ENCODE data around the gene UBE4B. TPM values are rescaled to one million over a fixed set of nuclear protein-coding genes. Genes with fewer than 3 reads are reported as not detected.
"Not testable (repeated sequence)": the region's sequence is repeated elsewhere in the genome, so short reads cannot be mapped to it uniquely, and the experiment has no call there.

Gene UBE4B
- total and polyA plus RNA-seq, 2 donors (not counting 1 experiment from before 2014, with no cell fraction given), result 21.7 to 57.5 TPM

- no CpG with 5 or more reads among the region's 2 CpGs for WGBS (ENCODE audit: insufficient coverage)
- no peak overlapping the region for H2AFZ ChIP-seq (ENCODE audit: insufficient read depth, low read depth, low read length, poor library complexity, severe bottlenecking)
- Mint-ChIP-seq H3K27ac (no peak overlapping the region), H3K4me1 (no peaks in the 10 kb centered on the region), H3K4me3 (no peak overlapping the region), H3K9me3 (ENCODE audit: insufficient read depth) (no peaks in the 10 kb centered on the region), H3K27me3 (no peaks in the 10 kb centered on the region)
- no peak for TF ChIP-seq EZH2 (IDR thresholded peaks at IDR 0.05; ENCODE audit: borderline replicate concordance, insufficient read depth, low read depth, low read length, poor library complexity, severe bottlenecking)
- TF ChIP-seq CTCF (IDR thresholded peaks at IDR 0.05), result no peak
- ChIA-PET CTCF (no interaction called here), POLR2A (interaction anchor here (0.6 kb wide), 1 partner anchor 82 kb away, joined by 3 read pairs; no protein-coding TSS in a partner anchor)
- H3K4me1 ChIP-seq (ENCODE audit: control insufficient read depth in 2 of 2, insufficient read depth in 2 of 2, low read length in 2 of 2), result no peaks in the 10 kb centered on the region
- H3K9ac ChIP-seq (ENCODE audit: low read length), result no peak overlapping the region
- H3K79me2 ChIP-seq (ENCODE audit: control insufficient read depth, insufficient read depth, low read length), result no peaks in the 10 kb centered on the region
- no peak overlapping the region for H3K27ac ChIP-seq (ENCODE audit: low read length in 2 of 2)
- H3K4me2 ChIP-seq (replicated peaks; ENCODE audit: low read depth, low read length, poor library complexity, severe bottlenecking), result no peak overlapping the region
- H3K4me3 ChIP-seq (ENCODE audit: control extremely low read depth in 1 of 5, extremely low read depth in 1 of 5, insufficient read depth in 1 of 5, low read depth in 2 of 5, low read length in 4 of 5), result no peak overlapping the region
- no peaks in the 10 kb centered on the region for H4K20me1 ChIP-seq (ENCODE audit: control insufficient read depth, insufficient read depth, low read length, poor library complexity, severe bottlenecking)
- intact Hi-C loops (cut with micrococcal nuclease), result no loop called here
- no peak for ATAC-seq (ENCODE audit: low read depth)
- DNase-seq, result no peak
- H3K36me3 ChIP-seq (replicated peaks in 1 of 2; ENCODE audit: control extremely low read depth in 1 of 2, control insufficient read depth in 1 of 2, extremely low read depth in 1 of 2, insufficient read depth in 2 of 2, low read length in 1 of 2), result no peaks in the 10 kb centered on the region
- H3K27me3 ChIP-seq (replicated peaks in 1 of 4; ENCODE audit: control extremely low read depth in 1 of 4, control insufficient read depth in 3 of 4, insufficient read depth in 4 of 4, low read length in 3 of 4), result no peaks in the 10 kb centered on the region
- H3K9me3 ChIP-seq (ENCODE audit: control extremely low read depth in 1 of 3, control insufficient read depth in 2 of 3, insufficient read depth in 1 of 3, low read length in 2 of 3), result peaks cover 0 to 4% (median 0%) of the 10 kb centered on the region in 3 donors
These were observed 7.4 kb upstream of the UBE4B start for GRCh38 chr1:10025354-10025753.

DNA sequence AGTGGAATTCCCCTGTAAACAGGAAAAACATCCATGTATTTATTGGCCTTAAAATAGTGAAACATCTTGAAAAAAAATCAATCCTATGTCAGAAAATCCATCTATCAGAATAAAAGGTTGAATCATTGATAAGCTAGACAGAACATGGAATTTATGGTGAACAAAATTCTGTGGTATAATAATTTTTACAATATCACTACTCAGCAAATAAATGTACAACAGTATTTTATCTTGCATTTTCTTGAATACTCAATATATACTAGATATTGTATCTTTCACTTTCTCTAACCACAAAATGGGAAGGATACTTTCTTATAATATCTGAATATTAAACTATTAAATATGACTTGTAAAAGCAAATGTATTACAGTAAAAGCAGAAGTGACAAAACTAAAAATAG is 5.7 kb upstream of the UBE4B start:
- ChIA-PET POLR2A (no interaction called here), CTCF (interaction anchor here (0.6 kb wide), 2 partner anchors 104 to 199 kb away, joined by 3 to 4 read pairs; no protein-coding TSS in a partner anchor)
- Histone ChIP-seq H3K27ac (ENCODE audit: low read length in 2 of 2) (no peak overlapping the region), H3K4me1 (ENCODE audit: control insufficient read depth in 2 of 2, insufficient read depth in 2 of 2, low read length in 2 of 2) (peaks cover 0 to 1% of the 10 kb centered on the region in 2 donors), H4K20me1 (ENCODE audit: control insufficient read depth, insufficient read depth, low read length, poor library complexity, severe bottlenecking) (no peaks in the 10 kb centered on the region), H3K9me3 (ENCODE audit: control extremely low read depth in 1 of 3, control insufficient read depth in 2 of 3, insufficient read depth in 1 of 3, low read length in 2 of 3) (peaks cover 0 to 4% (median 0%) of the 10 kb centered on the region in 3 donors), H3K4me2 (replicated peaks; ENCODE audit: low read depth, low read length, poor library complexity, severe bottlenecking) (no peak overlapping the region), H3K79me2 (ENCODE audit: control insufficient read depth, insufficient read depth, low read length) (no peaks in the 10 kb centered on the region), H3K36me3 (replicated peaks in 1 of 2; ENCODE audit: control extremely low read depth in 1 of 2, control insufficient read depth in 1 of 2, extremely low read depth in 1 of 2, insufficient read depth in 2 of 2, low read length in 1 of 2) (no peaks in the 10 kb centered on the region), H3K27me3 (replicated peaks in 1 of 4; ENCODE audit: control extremely low read depth in 1 of 4, control insufficient read depth in 3 of 4, insufficient read depth in 4 of 4, low read length in 3 of 4) (no peaks in the 10 kb centered on the region), H2AFZ (ENCODE audit: insufficient read depth, low read depth, low read length, poor library complexity, severe bottlenecking) (no peak overlapping the region), H3K4me3 (ENCODE audit: control extremely low read depth in 1 of 5, extremely low read depth in 1 of 5, insufficient read depth in 1 of 5, low read depth in 2 of 5, low read length in 4 of 5) (no peak overlapping the region), H3K9ac (ENCODE audit: low read length) (no peak overlapping the region)
- no peak overlapping the region for H3K27ac Mint-ChIP-seq
- no peaks in the 10 kb centered on the region for H3K27me3 Mint-ChIP-seq
- no peaks in the 10 kb centered on the region for H3K9me3 Mint-ChIP-seq (ENCODE audit: insufficient read depth)
- H3K4me3 Mint-ChIP-seq, result no peak overlapping the region
- DNase-seq (no peak), ATAC-seq (ENCODE audit: low read depth) (no peak)
- H3K4me1 Mint-ChIP-seq, result no peaks in the 10 kb centered on the region
- TF ChIP-seq CTCF (IDR thresholded peaks at IDR 0.05) (no peak), EZH2 (IDR thresholded peaks at IDR 0.05; ENCODE audit: borderline replicate concordance, insufficient read depth, low read depth, low read length, poor library complexity, severe bottlenecking) (no peak)
- intact Hi-C loops (cut with micrococcal nuclease), result no loop called here

- H3K4me2 ChIP-seq (replicated peaks; ENCODE audit: low read depth, low read length, poor library complexity, severe bottlenecking); H4K20me1 ChIP-seq (ENCODE audit: control insufficient read depth, insufficient read depth, low read length, poor library complexity, severe bottlenecking); ATAC-seq (ENCODE audit: low read depth); H3K27me3 ChIP-seq (replicated peaks in 1 of 4; ENCODE audit: control extremely low read depth in 1 of 4, control insufficient read depth in 3 of 4, insufficient read depth in 4 of 4, low read length in 3 of 4); H3K9me3 ChIP-seq (ENCODE audit: control extremely low read depth in 1 of 3, control insufficient read depth in 2 of 3, insufficient read depth in 1 of 3, low read length in 2 of 3); H3K27me3 Mint-ChIP-seq; POLR2A ChIA-PET; intact Hi-C loops (cut with micrococcal nuclease); DNase-seq; H2AFZ ChIP-seq (ENCODE audit: insufficient read depth, low read depth, low read length, poor library complexity, severe bottlenecking); H3K9me3 Mint-ChIP-seq (ENCODE audit: insufficient read depth); H3K27ac ChIP-seq (ENCODE audit: low read length in 2 of 2); H3K9ac ChIP-seq (ENCODE audit: low read length); H3K36me3 ChIP-seq (replicated peaks in 1 of 2; ENCODE audit: control extremely low read depth in 1 of 2, control insufficient read depth in 1 of 2, extremely low read depth in 1 of 2, insufficient read depth in 2 of 2, low read length in 1 of 2); H3K27ac Mint-ChIP-seq; H3K4me3 Mint-ChIP-seq; H3K4me3 ChIP-seq (ENCODE audit: control extremely low read depth in 1 of 5, extremely low read depth in 1 of 5, insufficient read depth in 1 of 5, low read depth in 2 of 5, low read length in 4 of 5): not testable (repeated sequence)
- H3K4me1 ChIP-seq (ENCODE audit: control insufficient read depth in 2 of 2, insufficient read depth in 2 of 2, low read length in 2 of 2), result peaks cover 11 to 13% of the 10 kb centered on the region in 2 donors
- 93% methylated on average over 19 of the region's 24 CpGs for WGBS (ENCODE audit: insufficient coverage)
- peaks cover 16% of the 10 kb centered on the region for H3K4me1 Mint-ChIP-seq
- peaks cover 13% of the 10 kb centered on the region for H3K79me2 ChIP-seq (ENCODE audit: control insufficient read depth, insufficient read depth, low read length)
- CTCF ChIA-PET, result interaction anchor here (0.6 kb wide), 1 partner anchor 73 kb away, joined by 4 read pairs; no protein-coding TSS in a partner anchor
These were observed 3.7 kb upstream of the UBE4B start for GRCh38 chr1:10028956-10029500.

Data from B cell (primary cell).